Measurements from ENCODE around the gene CNTN4.

- no peak for TF ChIP-seq CTCF (IDR thresholded peaks at IDR 0.05)
- no peak for TF ChIP-seq POLR2A (IDR thresholded peaks at IDR 0.05)
Measured at GRCh38 chr3:2938711-2939110, 840.0 kb downstream of the CNTN4 start.

Measured in body of pancreas (tissue), 4 donors.